ENCODE data around the gene NINJ1.

DNA sequence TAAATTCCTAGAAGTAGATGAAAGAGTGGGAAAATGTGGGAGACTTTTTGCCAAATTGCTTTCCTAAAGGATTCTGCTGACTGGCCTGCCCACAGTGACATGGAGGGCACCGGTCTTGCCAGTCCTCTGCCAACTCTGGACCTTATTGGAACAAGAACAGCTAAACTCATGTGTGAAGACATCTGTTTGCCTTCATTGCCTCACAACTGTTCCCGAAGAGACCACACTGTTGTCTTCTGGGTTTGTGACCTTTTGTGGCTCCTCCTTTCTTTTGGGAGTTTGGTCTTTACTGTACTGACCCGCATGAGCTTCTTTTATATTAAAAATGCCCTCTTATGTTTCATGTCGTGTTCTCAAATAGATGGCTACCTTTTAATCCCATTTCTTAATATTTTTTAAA lies 33.8 kb upstream of the NINJ1 start:
- TF ChIP-seq POLR2A (IDR thresholded peaks at IDR 0.05) = no peak
- TF ChIP-seq, protein P1, sequence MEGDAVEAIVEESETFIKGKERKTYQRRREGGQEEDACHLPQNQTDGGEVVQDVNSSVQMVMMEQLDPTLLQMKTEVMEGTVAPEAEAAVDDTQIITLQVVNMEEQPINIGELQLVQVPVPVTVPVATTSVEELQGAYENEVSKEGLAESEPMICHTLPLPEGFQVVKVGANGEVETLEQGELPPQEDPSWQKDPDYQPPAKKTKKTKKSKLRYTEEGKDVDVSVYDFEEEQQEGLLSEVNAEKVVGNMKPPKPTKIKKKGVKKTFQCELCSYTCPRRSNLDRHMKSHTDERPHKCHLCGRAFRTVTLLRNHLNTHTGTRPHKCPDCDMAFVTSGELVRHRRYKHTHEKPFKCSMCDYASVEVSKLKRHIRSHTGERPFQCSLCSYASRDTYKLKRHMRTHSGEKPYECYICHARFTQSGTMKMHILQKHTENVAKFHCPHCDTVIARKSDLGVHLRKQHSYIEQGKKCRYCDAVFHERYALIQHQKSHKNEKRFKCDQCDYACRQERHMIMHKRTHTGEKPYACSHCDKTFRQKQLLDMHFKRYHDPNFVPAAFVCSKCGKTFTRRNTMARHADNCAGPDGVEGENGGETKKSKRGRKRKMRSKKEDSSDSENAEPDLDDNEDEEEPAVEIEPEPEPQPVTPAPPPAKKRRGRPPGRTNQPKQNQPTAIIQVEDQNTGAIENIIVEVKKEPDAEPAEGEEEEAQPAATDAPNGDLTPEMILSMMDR (IDR thresholded peaks at IDR 0.05) = no peak
- no peak for TF ChIP-seq EP300 (IDR thresholded peaks at IDR 0.05; ENCODE audit: low read depth)
